MM.1S (cell line): ENCODE data around the gene ITCH.

Experiments used
- DNase-seq: peaks from one replicate; pipeline ENCODE4 v3.0.0-alpha.2; 2015
- H2AFZ ChIP-seq: fragments of 300-600 bp; sonication (generic); 2 replicates; pipeline ENCODE4 v1.6.0; 2016; ENCODE audit warnings: antibody characterized with exemption, low read length
- H3F3A ChIP-seq: fragments of 300-600 bp; sonication (generic); 2 replicates; pipeline ENCODE4 v1.6.1; 2016; ENCODE audit warnings: mild to moderate bottlenecking, antibody characterized with exemption, low read length, moderate library complexity, mixed read lengths; ENCODE audit not compliant: insufficient read depth
- H3K27ac ChIP-seq: fragments of 300-600 bp; sonication (generic); 2 replicates; pipeline ENCODE4 v1.5.1; 2016; ENCODE audit warnings: mild to moderate bottlenecking, low read length
- H3K27me3 ChIP-seq: fragments of 300-600 bp; sonication (generic); replicated peaks from 2 replicates; pipeline ENCODE4 v1.6.0; 2016; ENCODE audit warnings: low read length; ENCODE audit not compliant: insufficient read depth
- H3K36me3 ChIP-seq: fragments of 300-600 bp; sonication (generic); replicated peaks from 2 replicates; pipeline ENCODE4 v1.6.1; 2016; ENCODE audit warnings: mild to moderate bottlenecking, low read length, mixed read lengths; ENCODE audit not compliant: insufficient read depth
- H3K4me1 ChIP-seq: fragments of 300-600 bp; sonication (generic); 2 replicates; pipeline ENCODE4 v1.6.1; 2016; ENCODE audit warnings: low read length, mixed read lengths
- H3K4me2 ChIP-seq: fragments of 300-600 bp; sonication (generic); 2 replicates; pipeline ENCODE4 v1.6.0; 2016; ENCODE audit warnings: low read depth, low read length
- H3K4me3 ChIP-seq: fragments of 300-600 bp; sonication (generic); 2 replicates; pipeline ENCODE4 v1.5.1; 2016; ENCODE audit warnings: low read length, mixed read lengths
- H3K79me2 ChIP-seq: fragments of 300-600 bp; sonication (generic); 2 replicates; pipeline ENCODE4 v1.6.1; 2016; ENCODE audit warnings: mixed run types, low read length, mixed read lengths
- H3K9ac ChIP-seq: fragments of 300-600 bp; sonication (generic); 2 replicates; pipeline ENCODE4 v1.6.1; 2016; ENCODE audit warnings: low read length, mixed read lengths
- H3K9me2 ChIP-seq: fragments of 300-600 bp; sonication (generic); replicated peaks from 2 replicates; pipeline ENCODE4 v1.6.1; 2016; ENCODE audit warnings: mild to moderate bottlenecking, low read length, mixed read lengths; ENCODE audit not compliant: insufficient read depth
- H3K9me3 ChIP-seq: fragments of 300-600 bp; sonication (generic); replicated peaks from 2 replicates; pipeline ENCODE4 v1.6.1; 2016; ENCODE audit warnings: mild to moderate bottlenecking, low read length, mixed read lengths; ENCODE audit not compliant: insufficient read depth
- H4K20me1 ChIP-seq: fragments of 300-600 bp; sonication (generic); 2 replicates; pipeline ENCODE4 v1.6.1; 2016; ENCODE audit warnings: mild to moderate bottlenecking, low read length, moderate library complexity, mixed read lengths; ENCODE audit not compliant: insufficient read depth
- EZH2 ChIP-seq: fragments of 300-600 bp; sonication (generic); optimal IDR thresholded peaks from 2 replicates; pipeline ENCODE3; 2017; ENCODE audit warnings: low read depth, mild to moderate bottlenecking, antibody characterized with exemption, low read length, mixed read lengths
- EZH2phosphoT487 ChIP-seq: fragments of 300-600 bp; sonication (generic); IDR thresholded peaks from 2 replicates; pipeline ENCODE4 v1.6.1; 2018; ENCODE audit warnings: antibody characterized with exemption, low read length
- TF ChIP-seq, protein P1 (sequence below): fragments of 300-600 bp; sonication (generic); IDR thresholded peaks from 2 replicates; pipeline ENCODE4 v1.5.1; 2016; ENCODE audit warnings: antibody characterized with exemption, low read length, mixed read lengths

ITCH gene

GRCh38 chr20:34560614-34561013, 197.5 kb downstream of the ITCH start:
- Histone ChIP-seq H3K9me3 (no peaks in the 10 kb centered on the region), H3K9ac (no peak overlapping the region), H2AFZ (no peak overlapping the region), H3K4me2 (no peak overlapping the region), H3K9me2 (no peaks in the 10 kb centered on the region), H3K27ac (no peak overlapping the region), H3K36me3 (no peaks in the 10 kb centered on the region), H4K20me1 (no peaks in the 10 kb centered on the region), H3K4me1 (no peaks in the 10 kb centered on the region), H3K27me3 (no peaks in the 10 kb centered on the region), H3K79me2 (no peaks in the 10 kb centered on the region), H3K4me3 (no peak overlapping the region), H3F3A (no peaks in the 10 kb centered on the region)
- TF ChIP-seq EZH2phosphoT487 (no peak), EZH2 (no peak)
- TF ChIP-seq, protein P1, sequence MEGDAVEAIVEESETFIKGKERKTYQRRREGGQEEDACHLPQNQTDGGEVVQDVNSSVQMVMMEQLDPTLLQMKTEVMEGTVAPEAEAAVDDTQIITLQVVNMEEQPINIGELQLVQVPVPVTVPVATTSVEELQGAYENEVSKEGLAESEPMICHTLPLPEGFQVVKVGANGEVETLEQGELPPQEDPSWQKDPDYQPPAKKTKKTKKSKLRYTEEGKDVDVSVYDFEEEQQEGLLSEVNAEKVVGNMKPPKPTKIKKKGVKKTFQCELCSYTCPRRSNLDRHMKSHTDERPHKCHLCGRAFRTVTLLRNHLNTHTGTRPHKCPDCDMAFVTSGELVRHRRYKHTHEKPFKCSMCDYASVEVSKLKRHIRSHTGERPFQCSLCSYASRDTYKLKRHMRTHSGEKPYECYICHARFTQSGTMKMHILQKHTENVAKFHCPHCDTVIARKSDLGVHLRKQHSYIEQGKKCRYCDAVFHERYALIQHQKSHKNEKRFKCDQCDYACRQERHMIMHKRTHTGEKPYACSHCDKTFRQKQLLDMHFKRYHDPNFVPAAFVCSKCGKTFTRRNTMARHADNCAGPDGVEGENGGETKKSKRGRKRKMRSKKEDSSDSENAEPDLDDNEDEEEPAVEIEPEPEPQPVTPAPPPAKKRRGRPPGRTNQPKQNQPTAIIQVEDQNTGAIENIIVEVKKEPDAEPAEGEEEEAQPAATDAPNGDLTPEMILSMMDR: no peak
- DNase-seq: no peak
